Transverse colon (tissue), 4 donors: ENCODE data around the gene CCNY.

Experiments
- EP300 ChIP-seq: sonication (generic); formaldehyde crosslinking; IDR thresholded peaks from one replicate; pipeline ENCODE4 v1.6.1; 2017; ENCODE audit warnings: antibody characterized with exemption, low read depth
- POLR2AphosphoS5 ChIP-seq, 3 donors: sonication (generic); formaldehyde crosslinking; IDR thresholded peaks; one replicate each; pipeline ENCODE4 v1.6.1; 2016; ENCODE audit warnings: antibody characterized with exemption in 3 of 3
- TF ChIP-seq, protein P1 (sequence below), 5 experiments: fragments of 200-600 bp in 3 of 5; fragments of 450-650 bp in 2 of 5; sonication (generic) in 3 of 5; IDR thresholded peaks; 1 replicate in 2 of 5; 2 replicates in 3 of 5; pipeline ENCODE4 v1.5.1; 2016 to 2017; ENCODE audit warnings: antibody characterized with exemption in 5 of 5, inconsistent platforms in 3 of 5, mild to moderate bottlenecking in 2 of 5, moderate library complexity in 1 of 5

DNA sequence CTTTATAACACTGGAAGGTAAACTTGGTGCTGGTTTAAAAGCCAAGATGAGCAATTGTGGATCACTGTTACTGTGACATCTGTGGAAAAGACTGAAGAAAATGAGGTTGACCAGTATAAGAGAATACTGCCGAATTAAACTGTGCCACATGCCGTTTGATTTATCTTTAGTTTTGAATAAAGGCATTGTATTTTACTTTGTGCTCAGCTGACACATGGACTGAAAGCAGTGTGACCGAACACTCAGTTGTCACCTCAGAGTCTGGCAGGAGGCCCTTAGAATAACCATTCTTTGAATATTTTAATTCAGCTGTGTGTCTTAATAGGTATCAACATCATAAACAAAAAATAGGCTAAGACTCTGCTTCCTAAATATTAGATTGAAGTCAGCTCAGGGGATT is 135.1 kb downstream of the CCNY start:
- TF ChIP-seq POLR2AphosphoS5 (IDR thresholded peaks at IDR 0.05): no peak
- TF ChIP-seq EP300: no peak
- TF ChIP-seq, protein P1, sequence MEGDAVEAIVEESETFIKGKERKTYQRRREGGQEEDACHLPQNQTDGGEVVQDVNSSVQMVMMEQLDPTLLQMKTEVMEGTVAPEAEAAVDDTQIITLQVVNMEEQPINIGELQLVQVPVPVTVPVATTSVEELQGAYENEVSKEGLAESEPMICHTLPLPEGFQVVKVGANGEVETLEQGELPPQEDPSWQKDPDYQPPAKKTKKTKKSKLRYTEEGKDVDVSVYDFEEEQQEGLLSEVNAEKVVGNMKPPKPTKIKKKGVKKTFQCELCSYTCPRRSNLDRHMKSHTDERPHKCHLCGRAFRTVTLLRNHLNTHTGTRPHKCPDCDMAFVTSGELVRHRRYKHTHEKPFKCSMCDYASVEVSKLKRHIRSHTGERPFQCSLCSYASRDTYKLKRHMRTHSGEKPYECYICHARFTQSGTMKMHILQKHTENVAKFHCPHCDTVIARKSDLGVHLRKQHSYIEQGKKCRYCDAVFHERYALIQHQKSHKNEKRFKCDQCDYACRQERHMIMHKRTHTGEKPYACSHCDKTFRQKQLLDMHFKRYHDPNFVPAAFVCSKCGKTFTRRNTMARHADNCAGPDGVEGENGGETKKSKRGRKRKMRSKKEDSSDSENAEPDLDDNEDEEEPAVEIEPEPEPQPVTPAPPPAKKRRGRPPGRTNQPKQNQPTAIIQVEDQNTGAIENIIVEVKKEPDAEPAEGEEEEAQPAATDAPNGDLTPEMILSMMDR (IDR thresholded peaks at IDR 0.05): no peak
